IPS-20b (cell line): ENCODE data around the gene GRAPL.
"Not testable (repeated sequence)": the region's sequence is repeated elsewhere in the genome, so short reads cannot be mapped to it uniquely, and the experiment has no call there.

Experiments
- H3K27ac ChIP-seq: one replicate; pipeline ENCODE4 v1.5.1; 2013; ENCODE audit warnings: low read length
- H3K27me3 ChIP-seq: 2 replicates; pipeline ENCODE4 v1.6.1; 2013; ENCODE audit warnings: mild to moderate bottlenecking, low read length, inconsistent platforms; ENCODE audit not compliant: insufficient read depth
- H3K36me3 ChIP-seq: 2 replicates; pipeline ENCODE4 v1.6.1; 2013; ENCODE audit warnings: low read depth, mild to moderate bottlenecking, inconsistent platforms, low read length, moderate library complexity; ENCODE audit not compliant: insufficient read depth
- H3K4me1 ChIP-seq: 2 replicates; pipeline ENCODE4 v1.6.1; 2013; ENCODE audit warnings: mild to moderate bottlenecking, control low read depth, inconsistent platforms, low read length, moderate library complexity; ENCODE audit not compliant: insufficient read depth
- H3K4me3 ChIP-seq: 2 replicates; pipeline ENCODE4 v1.5.1; 2013; ENCODE audit warnings: mild to moderate bottlenecking, low read length, inconsistent platforms
- H3K9ac ChIP-seq: 2 replicates; pipeline ENCODE4 v1.6.1; 2013; ENCODE audit warnings: low read depth, mild to moderate bottlenecking, inconsistent platforms, low read length, moderate library complexity
- H3K9me3 ChIP-seq: 2 replicates; pipeline ENCODE4 v1.6.1; 2013; ENCODE audit warnings: mild to moderate bottlenecking, low read depth, low read length, inconsistent platforms; ENCODE audit not compliant: insufficient read depth

Gene GRAPL

GRCh38 chr17:19181040-19181875, 53.9 kb downstream of the GRAPL start:
- H3K36me3 ChIP-seq, H3K9ac ChIP-seq, H3K27ac ChIP-seq, H3K4me3 ChIP-seq, H3K4me1 ChIP-seq, H3K27me3 ChIP-seq, H3K9me3 ChIP-seq: not testable (repeated sequence)

- H3K4me1 ChIP-seq, H3K4me3 ChIP-seq, H3K27ac ChIP-seq, H3K9me3 ChIP-seq, H3K27me3 ChIP-seq, H3K9ac ChIP-seq, H3K36me3 ChIP-seq: not testable (repeated sequence)
Measured at GRCh38 chr17:19187883-19188869, 60.8 kb downstream of the GRAPL start.

GRCh38 chr17:19188870-19189708, 61.7 kb downstream of the GRAPL start:
- not testable (repeated sequence) for H3K4me1 ChIP-seq, H3K9me3 ChIP-seq, H3K9ac ChIP-seq, H3K27me3 ChIP-seq, H3K36me3 ChIP-seq, H3K27ac ChIP-seq, H3K4me3 ChIP-seq

GRCh38 chr17:19189781-19190405, 62.5 kb downstream of the GRAPL start:
- not testable (repeated sequence) for H3K27me3 ChIP-seq, H3K9me3 ChIP-seq, H3K4me1 ChIP-seq, H3K4me3 ChIP-seq, H3K9ac ChIP-seq, H3K27ac ChIP-seq, H3K36me3 ChIP-seq

- not testable (repeated sequence) for H3K4me1 ChIP-seq, H3K4me3 ChIP-seq, H3K27ac ChIP-seq, H3K36me3 ChIP-seq, H3K9ac ChIP-seq, H3K9me3 ChIP-seq, H3K27me3 ChIP-seq
Measured at GRCh38 chr17:19196382-19197204, 69.2 kb downstream of the GRAPL start.

GRCh38 chr17:19202448-19202847, 75.1 kb downstream of the GRAPL start:
- not testable (repeated sequence) for H3K9ac ChIP-seq, H3K27me3 ChIP-seq, H3K4me3 ChIP-seq, H3K9me3 ChIP-seq, H3K27ac ChIP-seq, H3K4me1 ChIP-seq, H3K36me3 ChIP-seq

- H3K4me3 ChIP-seq, H3K4me1 ChIP-seq, H3K9me3 ChIP-seq, H3K9ac ChIP-seq, H3K27ac ChIP-seq, H3K27me3 ChIP-seq, H3K36me3 ChIP-seq: not testable (repeated sequence)
Measured at GRCh38 chr17:19203429-19203828, 76.0 kb downstream of the GRAPL start.
